ENCODE measurements around the gene TUBA8. TPM values are rescaled to one million over a fixed set of nuclear protein-coding genes. Genes with fewer than 3 reads are reported as not detected.

Gene TUBA8
- total RNA-seq, 4 donors from 2014 or later: 4.3 to 6.6 TPM; not detected in 2

GRCh38 chr22:18114976-18115652 lies 4.5 kb downstream of the TUBA8 start:
- peaks cover 0 to 6% of the 10 kb centered on the region in 2 donors for H3K27me3 ChIP-seq
- no peak overlapping the region for H3K27ac ChIP-seq
- no peak overlapping the region for H3K4me3 ChIP-seq
- DNase-seq: no peak
- no peaks in the 10 kb centered on the region for H3K36me3 ChIP-seq
- peaks cover 0 to 14% (median 7%) of the 10 kb centered on the region in 4 donors for H3K4me1 ChIP-seq
- TF ChIP-seq, protein P1, sequence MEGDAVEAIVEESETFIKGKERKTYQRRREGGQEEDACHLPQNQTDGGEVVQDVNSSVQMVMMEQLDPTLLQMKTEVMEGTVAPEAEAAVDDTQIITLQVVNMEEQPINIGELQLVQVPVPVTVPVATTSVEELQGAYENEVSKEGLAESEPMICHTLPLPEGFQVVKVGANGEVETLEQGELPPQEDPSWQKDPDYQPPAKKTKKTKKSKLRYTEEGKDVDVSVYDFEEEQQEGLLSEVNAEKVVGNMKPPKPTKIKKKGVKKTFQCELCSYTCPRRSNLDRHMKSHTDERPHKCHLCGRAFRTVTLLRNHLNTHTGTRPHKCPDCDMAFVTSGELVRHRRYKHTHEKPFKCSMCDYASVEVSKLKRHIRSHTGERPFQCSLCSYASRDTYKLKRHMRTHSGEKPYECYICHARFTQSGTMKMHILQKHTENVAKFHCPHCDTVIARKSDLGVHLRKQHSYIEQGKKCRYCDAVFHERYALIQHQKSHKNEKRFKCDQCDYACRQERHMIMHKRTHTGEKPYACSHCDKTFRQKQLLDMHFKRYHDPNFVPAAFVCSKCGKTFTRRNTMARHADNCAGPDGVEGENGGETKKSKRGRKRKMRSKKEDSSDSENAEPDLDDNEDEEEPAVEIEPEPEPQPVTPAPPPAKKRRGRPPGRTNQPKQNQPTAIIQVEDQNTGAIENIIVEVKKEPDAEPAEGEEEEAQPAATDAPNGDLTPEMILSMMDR (IDR thresholded peaks at IDR 0.05): no peak
- no peak for TF ChIP-seq POLR2A (IDR thresholded peaks at IDR 0.05)
- no peaks in the 10 kb centered on the region for H3K9me3 ChIP-seq

DNA sequence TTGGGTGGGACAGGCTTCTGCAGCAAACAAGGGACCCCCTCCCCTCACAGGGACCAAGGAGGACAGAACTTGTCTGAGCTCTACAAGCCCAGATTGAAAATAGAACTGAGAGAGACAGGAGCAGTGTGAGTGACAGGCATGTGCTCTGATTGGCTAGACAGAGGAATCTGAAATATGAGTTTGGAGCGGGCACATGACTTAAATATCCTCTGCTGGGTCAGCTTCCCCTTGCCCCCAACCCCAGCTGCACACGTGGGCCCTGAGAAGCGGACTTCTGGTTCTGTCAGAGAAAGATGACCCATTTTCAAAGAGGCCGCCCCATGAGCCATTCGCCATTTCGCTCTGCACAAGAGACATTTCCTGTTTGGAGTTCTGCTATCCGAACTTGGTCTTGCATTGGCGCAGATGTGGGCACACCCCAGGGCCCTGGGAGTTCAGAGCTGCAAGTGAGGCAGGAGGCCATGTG lies 5.3 kb downstream of the TUBA8 start:
- no peaks in the 10 kb centered on the region for H3K9me3 ChIP-seq
- H3K27me3 ChIP-seq: peaks cover 0 to 6% of the 10 kb centered on the region in 2 donors
- no peak overlapping the region for H3K4me3 ChIP-seq
- peaks cover 0 to 6% (median under 1%) of the 10 kb centered on the region in 4 donors for H3K4me1 ChIP-seq
- no peak overlapping the region for H3K27ac ChIP-seq
- TF ChIP-seq, protein P1 (IDR thresholded peaks at IDR 0.05): no peak
- no peak for TF ChIP-seq POLR2A (IDR thresholded peaks at IDR 0.05)
- no peak for DNase-seq
- no peaks in the 10 kb centered on the region for H3K36me3 ChIP-seq

GRCh38 chr22:18116634-18117033 lies 6.0 kb downstream of the TUBA8 start:
- no peaks in the 10 kb centered on the region for H3K4me1 ChIP-seq
- TF ChIP-seq, protein P1 (IDR thresholded peaks at IDR 0.05): no peak
- no peak for TF ChIP-seq POLR2A (IDR thresholded peaks at IDR 0.05)
- no peak for DNase-seq

GRCh38 chr22:18118345-18118915 lies 7.8 kb downstream of the TUBA8 start:
- H3K4me1 ChIP-seq: no peaks in the 10 kb centered on the region
- no peak overlapping the region for H3K27ac ChIP-seq
- DNase-seq: no peak
- H3K4me3 ChIP-seq: no peak overlapping the region
- TF ChIP-seq POLR2A (IDR thresholded peaks at IDR 0.05): no peak
- TF ChIP-seq, protein P1 (IDR thresholded peaks at IDR 0.05): no peak
- H3K27me3 ChIP-seq: no peaks in the 10 kb centered on the region
- no peaks in the 10 kb centered on the region for H3K36me3 ChIP-seq
- no peaks in the 10 kb centered on the region for H3K9me3 ChIP-seq

More at GRCh38 chr22:18116634-18117033, 6.0 kb downstream of the TUBA8 start:
- Histone ChIP-seq H3K36me3 (no peaks in the 10 kb centered on the region), H3K4me3 (no peak overlapping the region), H3K9me3 (no peaks in the 10 kb centered on the region), H3K27ac (no peak overlapping the region), H3K27me3 (no peaks in the 10 kb centered on the region)

DNA sequence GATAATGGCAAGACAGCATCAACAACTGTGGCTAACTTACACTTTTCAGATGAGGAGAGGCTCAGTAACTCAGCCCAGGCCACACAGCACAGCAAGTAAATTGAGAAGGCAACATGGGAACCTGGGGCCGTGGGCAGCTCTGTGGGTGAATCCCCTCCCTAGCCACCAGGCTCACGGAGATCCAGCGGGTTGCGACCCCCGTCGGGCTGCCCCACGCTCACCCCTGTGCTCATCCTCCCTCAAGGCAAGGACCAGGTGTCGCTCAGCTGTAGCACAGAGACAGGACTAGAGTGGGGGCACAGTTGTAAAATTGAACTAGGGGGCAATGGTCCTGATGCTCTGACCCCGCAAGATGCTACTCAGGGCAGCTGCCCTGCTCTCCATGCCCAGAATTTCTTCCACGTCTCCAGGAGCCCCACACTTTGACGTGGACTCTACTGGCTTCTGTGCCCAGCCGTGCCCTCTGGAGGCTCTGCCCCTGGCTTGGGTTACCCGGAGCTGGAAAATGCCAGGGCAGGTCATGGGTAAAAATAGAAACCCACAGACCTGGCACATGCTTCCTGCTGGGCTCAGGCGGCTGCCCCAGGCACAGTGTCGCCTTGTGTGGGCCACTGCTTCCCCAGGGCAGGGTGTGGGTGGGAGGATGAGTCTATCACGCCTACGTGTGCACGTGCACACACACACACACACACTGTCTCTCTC lies 9.0 kb downstream of the TUBA8 start:
- H3K27ac ChIP-seq: no peak overlapping the region
- no peaks in the 10 kb centered on the region for H3K27me3 ChIP-seq
- no peaks in the 10 kb centered on the region for H3K9me3 ChIP-seq
- H3K4me3 ChIP-seq: no peak overlapping the region
- H3K4me1 ChIP-seq: no peaks in the 10 kb centered on the region
- DNase-seq: no peak
- no peaks in the 10 kb centered on the region for H3K36me3 ChIP-seq
- TF ChIP-seq, protein P1 (IDR thresholded peaks at IDR 0.05): no peak
- TF ChIP-seq POLR2A (IDR thresholded peaks at IDR 0.05): no peak
